Stomach (tissue), 9 donors: ENCODE measurements around the gene DLG2. TPM values are rescaled to one million over a fixed set of nuclear protein-coding genes. Genes with fewer than 3 reads are reported as not detected.

Experiments
- DNase-seq, 2 donors: peaks; one replicate each; pipeline versions ENCODE4 v3.0.0 to v3.0.0-alpha.2; 2013 to 2019
- H3K27ac ChIP-seq, 5 donors: fragments of 200-600 bp in 4 of 5; sonication (generic) in 4 of 5; one replicate each; pipeline ENCODE4 v1.5.1; 2013 to 2019; ENCODE audit warnings: mild to moderate bottlenecking in 1 of 5, moderate library complexity in 1 of 5
- H3K27me3 ChIP-seq, 3 donors: fragments of 200-600 bp; sonication (generic); one replicate each; pipeline ENCODE4 v1.5.1; 2017 to 2019; ENCODE audit warnings: mixed run types in 1 of 3
- H3K36me3 ChIP-seq, 4 donors: fragments of 200-600 bp; sonication (generic); 1 replicate in 3 of 4; 2 replicates in 1 of 4; pipeline ENCODE4 v1.5.1; 2016 to 2019
- H3K4me1 ChIP-seq, 4 donors: fragments of 200-600 bp; sonication (generic); one replicate each; pipeline ENCODE4 v1.5.1; 2016 to 2019
- H3K4me3 ChIP-seq, 4 donors: fragments of 200-600 bp; sonication (generic) in 3 of 4; one replicate each; pipeline ENCODE4 v1.5.1; 2016 to 2019; ENCODE audit warnings: mild to moderate bottlenecking in 1 of 4
- H3K9me3 ChIP-seq, 4 donors: fragments of 200-600 bp; sonication (generic); one replicate each; pipeline ENCODE4 v1.5.1; 2016 to 2019
- EP300 ChIP-seq: sonication (generic); formaldehyde crosslinking; IDR thresholded peaks from one replicate; pipeline ENCODE4 v1.6.1; 2017; ENCODE audit warnings: antibody characterized with exemption
- POLR2A ChIP-seq, 4 donors: fragments of 450-650 bp; IDR thresholded peaks; one replicate each; pipeline ENCODE4 v1.6.1; 2016; ENCODE audit warnings: antibody characterized with exemption in 4 of 4, control low read depth in 2 of 4, mild to moderate bottlenecking in 1 of 4, moderate library complexity in 1 of 4
- POLR2AphosphoS5 ChIP-seq, 3 donors: sonication (generic); formaldehyde crosslinking; IDR thresholded peaks; one replicate each; pipeline ENCODE4 v1.6.1; 2016; ENCODE audit warnings: antibody characterized with exemption in 3 of 3
- WGBS, 5 donors: extraction: QIAGEN DNeasy Blood & Tissue Kit in 3 of 5; methylation state at CpG; one replicate each; pipeline versions ENCODE4 v1.1.5 to v1.1.7; 2013 to 2018; 5-methylcytosine and 5-hydroxymethylcytosine counted together
- intact Hi-C: fragments of 100-400 bp; cut with DNase I; formaldehyde crosslinking; loops from one replicate; pipeline ENCODE4 v1.15.1; 2023; ENCODE audit warnings: low total_unique reads
- polyA plus RNA-seq, 3 donors: library from polyadenylated mRNA; stranded (reverse); fragments of 200-250 nt; gene quantifications; one replicate each; pipeline ENCODE4 v1.2.3, GENCODE V29; 2013
- total RNA-seq, 5 donors: library from RNA; depleted of rRNA; stranded (reverse); fragments of >200 nt; gene quantifications; one replicate each; pipeline versions ENCODE4 v1.1.0 to v1.2.3, GENCODE V29; 2014 to 2016
- TF ChIP-seq, protein P1 (sequence below), 7 experiments: fragments of 450-650 bp in 4 of 7; fragments of 200-600 bp in 3 of 7; sonication (generic) in 3 of 7; IDR thresholded peaks; one replicate each; pipeline ENCODE4 v1.5.1; 2016 to 2019; ENCODE audit warnings: antibody characterized with exemption in 7 of 7, control low read depth in 2 of 7, mild to moderate bottlenecking in 1 of 7
- donor health status: healthy with polysubstance abuse.
- donor health status: Bipolar disorder and iron deficiency.
- donor health status: healthy.

The DLG2 gene
- total and polyA plus RNA-seq, 8 donors: 1.3 to 19.1 (median 3.5) TPM

DNA sequence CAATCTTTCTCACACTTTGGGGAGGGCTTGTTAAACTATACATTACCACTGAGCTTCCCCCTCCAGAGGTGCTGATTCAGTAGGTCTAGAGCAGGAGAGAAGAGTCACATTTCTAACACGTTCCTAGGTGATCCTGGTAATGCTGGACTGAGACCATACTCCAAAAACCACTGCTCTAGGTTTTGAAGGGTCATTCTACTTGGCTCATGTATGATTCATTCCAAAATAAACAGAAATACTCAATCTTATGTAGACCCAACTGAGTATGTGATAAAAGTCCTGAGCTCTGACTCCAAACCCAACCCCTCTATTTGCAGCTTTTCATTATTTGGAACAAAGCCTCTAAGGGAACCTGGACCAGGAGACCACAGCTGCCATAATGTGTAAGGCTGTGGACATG, 1558.1 kb downstream of the DLG2 start:
- H3K36me3 ChIP-seq: no peaks in the 10 kb centered on the region
- 36 to 64% (median 51%) methylated on average over 1 of the region's 1 CpG for WGBS, 5 donors

DNA sequence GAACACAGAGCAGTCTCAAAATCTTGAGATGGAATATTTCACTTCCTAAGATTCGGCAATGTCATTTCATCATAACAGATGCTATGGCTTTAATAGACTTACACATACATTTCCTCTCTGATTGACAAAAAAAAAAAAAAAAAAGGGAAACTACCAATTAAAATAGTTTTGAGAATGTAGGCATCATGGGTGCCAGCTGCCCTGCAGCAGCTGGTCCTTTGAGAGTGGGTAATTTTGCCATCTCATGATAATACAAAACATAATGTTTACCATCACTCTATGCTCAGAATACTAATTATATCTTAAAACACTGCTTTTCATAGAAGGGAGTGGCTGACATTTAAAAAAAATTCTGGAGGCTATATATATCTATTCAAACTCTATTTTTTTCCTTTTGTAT, 1565.4 kb downstream of the DLG2 start:
- H3K27ac ChIP-seq: no peak overlapping the region
- H3K27me3 ChIP-seq: no peaks in the 10 kb centered on the region
- no peak overlapping the region for H3K4me3 ChIP-seq
- no peaks in the 10 kb centered on the region for H3K36me3 ChIP-seq
- TF ChIP-seq POLR2AphosphoS5 (IDR thresholded peaks at IDR 0.05) (no peak), POLR2A (IDR thresholded peaks at IDR 0.05) (no peak), EP300 (no peak)
- TF ChIP-seq, protein P1, sequence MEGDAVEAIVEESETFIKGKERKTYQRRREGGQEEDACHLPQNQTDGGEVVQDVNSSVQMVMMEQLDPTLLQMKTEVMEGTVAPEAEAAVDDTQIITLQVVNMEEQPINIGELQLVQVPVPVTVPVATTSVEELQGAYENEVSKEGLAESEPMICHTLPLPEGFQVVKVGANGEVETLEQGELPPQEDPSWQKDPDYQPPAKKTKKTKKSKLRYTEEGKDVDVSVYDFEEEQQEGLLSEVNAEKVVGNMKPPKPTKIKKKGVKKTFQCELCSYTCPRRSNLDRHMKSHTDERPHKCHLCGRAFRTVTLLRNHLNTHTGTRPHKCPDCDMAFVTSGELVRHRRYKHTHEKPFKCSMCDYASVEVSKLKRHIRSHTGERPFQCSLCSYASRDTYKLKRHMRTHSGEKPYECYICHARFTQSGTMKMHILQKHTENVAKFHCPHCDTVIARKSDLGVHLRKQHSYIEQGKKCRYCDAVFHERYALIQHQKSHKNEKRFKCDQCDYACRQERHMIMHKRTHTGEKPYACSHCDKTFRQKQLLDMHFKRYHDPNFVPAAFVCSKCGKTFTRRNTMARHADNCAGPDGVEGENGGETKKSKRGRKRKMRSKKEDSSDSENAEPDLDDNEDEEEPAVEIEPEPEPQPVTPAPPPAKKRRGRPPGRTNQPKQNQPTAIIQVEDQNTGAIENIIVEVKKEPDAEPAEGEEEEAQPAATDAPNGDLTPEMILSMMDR (IDR thresholded peaks at IDR 0.05): no peak
- intact Hi-C loops: no loop called here
- no peaks in the 10 kb centered on the region for H3K9me3 ChIP-seq
- 88 to 94% (median 90%) methylated on average over 1 of the region's 1 CpG for WGBS, 5 donors
- no peak for DNase-seq
- H3K4me1 ChIP-seq: no peaks in the 10 kb centered on the region

More for the DNA sequence above, 1558.1 kb downstream of the DLG2 start:
- H3K4me1 ChIP-seq: no peaks in the 10 kb centered on the region
- DNase-seq: no peak
- H3K9me3 ChIP-seq: no peaks in the 10 kb centered on the region
- no peak overlapping the region for H3K4me3 ChIP-seq
- no peak for TF ChIP-seq POLR2AphosphoS5 (IDR thresholded peaks at IDR 0.05)
- TF ChIP-seq, protein P1 (IDR thresholded peaks at IDR 0.05): no peak
- H3K27me3 ChIP-seq: no peaks in the 10 kb centered on the region
- intact Hi-C loops: no loop called here
- H3K27ac ChIP-seq: no peak overlapping the region

DNA sequence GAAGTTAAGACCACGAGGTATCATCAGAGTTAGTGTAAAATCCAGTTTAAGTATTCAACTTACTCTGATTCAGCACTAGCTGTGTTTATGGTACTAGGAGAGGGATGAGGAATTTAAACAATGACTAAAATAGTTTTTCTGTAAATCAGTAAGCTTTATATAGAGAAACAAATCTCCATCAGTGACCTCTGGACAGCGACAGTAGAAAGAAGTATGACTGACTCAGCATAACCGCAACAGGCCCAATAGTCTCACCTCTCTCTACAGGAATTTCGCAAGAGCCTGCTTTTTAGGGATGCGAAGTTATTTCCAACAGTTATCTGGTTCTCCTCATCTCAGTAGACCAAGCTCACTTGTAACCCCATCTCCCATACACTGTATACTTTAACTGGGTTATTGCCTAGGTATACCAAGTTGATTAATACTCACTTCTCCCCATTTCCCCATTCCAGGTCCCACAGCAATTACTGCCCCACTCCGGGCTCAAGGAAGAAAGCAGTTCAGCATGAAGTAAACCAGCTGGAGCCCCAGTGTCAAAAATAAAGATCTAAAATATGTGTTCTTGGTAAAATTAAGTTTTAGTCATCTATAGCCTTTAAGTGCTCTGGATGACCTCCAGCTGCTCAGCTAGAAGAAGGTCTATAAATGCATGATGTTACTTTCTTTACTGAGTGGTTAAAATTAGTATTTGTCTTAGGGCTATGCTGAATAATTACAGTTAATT, 1570.3 kb downstream of the DLG2 start:
- Histone ChIP-seq H3K27ac (no peak overlapping the region), H3K27me3 (no peaks in the 10 kb centered on the region), H3K4me1 (no peaks in the 10 kb centered on the region), H3K36me3 (no peaks in the 10 kb centered on the region), H3K9me3 (no peaks in the 10 kb centered on the region), H3K4me3 (no peak overlapping the region)
- TF ChIP-seq EP300: no peak
- TF ChIP-seq POLR2A (IDR thresholded peaks at IDR 0.05): no peak
- TF ChIP-seq, protein P1 (IDR thresholded peaks at IDR 0.05): no peak
- TF ChIP-seq POLR2AphosphoS5 (IDR thresholded peaks at IDR 0.05): no peak
- 68 to 87% (median 80%) methylated on average over 6 of the region's 6 CpGs for WGBS, 5 donors
- peak in 1 of 2 donors; percentile 57 for DNase-seq
- intact Hi-C loops: no loop called here

DNA sequence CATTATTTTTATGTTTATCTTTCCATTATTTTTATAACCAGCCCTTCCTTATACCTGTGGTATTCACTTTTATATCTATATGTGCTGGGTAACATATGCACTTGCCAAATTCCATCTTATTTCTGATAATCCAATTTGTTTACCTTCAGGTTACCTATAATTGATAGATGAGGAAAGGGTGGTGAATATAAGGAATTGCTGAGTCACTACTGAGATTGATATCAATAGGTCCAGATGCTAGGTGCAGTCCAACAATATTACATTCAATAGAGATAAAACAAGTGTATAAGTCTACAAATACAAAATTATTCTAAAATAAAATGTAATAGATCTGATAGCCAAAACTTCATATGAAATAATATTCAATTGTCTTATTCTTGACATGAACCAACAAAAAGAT, 1582.0 kb downstream of the DLG2 start:
- H3K9me3 ChIP-seq: no peaks in the 10 kb centered on the region
- H3K4me3 ChIP-seq: no peak overlapping the region
- TF ChIP-seq POLR2AphosphoS5 (IDR thresholded peaks at IDR 0.05): no peak
- TF ChIP-seq EP300: no peak
- TF ChIP-seq, protein P1 (IDR thresholded peaks at IDR 0.05): no peak
- TF ChIP-seq POLR2A (IDR thresholded peaks at IDR 0.05): no peak
- no peaks in the 10 kb centered on the region for H3K27me3 ChIP-seq
- intact Hi-C loops: no loop called here
- no peaks in the 10 kb centered on the region for H3K36me3 ChIP-seq
- H3K27ac ChIP-seq: no peak overlapping the region
- H3K4me1 ChIP-seq: no peaks in the 10 kb centered on the region
- no peak for DNase-seq
